ENCODE results near the gene SLC36A1.
A peak's percentile ranks its signal among the peaks of the same experiment; 100 is the strongest.
"Not testable (repeated sequence)": the region's sequence is repeated elsewhere in the genome, so short reads cannot be mapped to it uniquely, and the experiment has no call there.

SLC36A1 gene

DNA sequence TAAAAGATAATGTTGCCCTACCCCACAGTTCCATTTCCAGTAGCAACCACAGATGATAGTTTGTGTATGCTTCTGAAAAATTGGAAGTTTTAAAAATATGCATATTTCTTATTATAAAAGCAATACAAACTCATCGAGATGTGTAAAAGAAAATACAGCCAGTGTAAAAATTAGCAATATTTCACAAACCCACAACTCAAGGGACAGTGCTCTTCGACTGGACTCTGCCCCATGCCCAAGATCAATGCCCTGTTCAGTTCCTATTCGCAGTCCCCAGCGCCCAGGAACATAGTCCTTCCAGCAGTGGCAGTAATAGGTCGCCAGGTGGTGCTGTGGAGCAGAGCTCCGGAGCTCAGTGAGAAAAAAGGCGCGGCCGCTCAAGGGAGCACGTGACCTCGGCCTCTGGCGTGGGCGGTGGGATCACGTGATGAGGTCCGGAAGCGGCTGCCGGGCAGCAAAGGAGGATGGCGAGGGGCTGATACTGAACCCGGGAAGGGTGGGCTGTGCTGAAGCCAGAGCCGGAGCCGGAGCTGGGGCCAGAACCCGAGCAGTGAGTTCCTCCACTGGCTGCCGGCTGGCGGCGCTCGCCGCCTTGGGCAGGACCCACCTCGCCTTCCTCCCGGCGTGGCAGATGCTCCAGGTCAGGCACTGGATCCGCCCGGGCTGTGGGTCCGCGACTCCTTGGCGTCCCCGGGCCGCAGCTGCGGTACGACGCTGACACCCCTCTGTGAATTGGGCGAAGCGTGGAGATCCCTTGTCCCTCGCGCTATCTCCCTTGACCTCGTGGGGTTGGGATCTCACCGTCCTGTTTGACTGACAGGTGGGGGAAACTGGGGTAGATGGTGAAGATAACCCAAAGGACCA lies at the start of gene SLC36A1:
TSS of gene SLC36A1 (plus strand) at position 430 of the 864 bp plus-strand sequence. CDS start 11,190 bp downstream, outside the sequence.
- peak; percentile 88 for DNase-seq

DNA sequence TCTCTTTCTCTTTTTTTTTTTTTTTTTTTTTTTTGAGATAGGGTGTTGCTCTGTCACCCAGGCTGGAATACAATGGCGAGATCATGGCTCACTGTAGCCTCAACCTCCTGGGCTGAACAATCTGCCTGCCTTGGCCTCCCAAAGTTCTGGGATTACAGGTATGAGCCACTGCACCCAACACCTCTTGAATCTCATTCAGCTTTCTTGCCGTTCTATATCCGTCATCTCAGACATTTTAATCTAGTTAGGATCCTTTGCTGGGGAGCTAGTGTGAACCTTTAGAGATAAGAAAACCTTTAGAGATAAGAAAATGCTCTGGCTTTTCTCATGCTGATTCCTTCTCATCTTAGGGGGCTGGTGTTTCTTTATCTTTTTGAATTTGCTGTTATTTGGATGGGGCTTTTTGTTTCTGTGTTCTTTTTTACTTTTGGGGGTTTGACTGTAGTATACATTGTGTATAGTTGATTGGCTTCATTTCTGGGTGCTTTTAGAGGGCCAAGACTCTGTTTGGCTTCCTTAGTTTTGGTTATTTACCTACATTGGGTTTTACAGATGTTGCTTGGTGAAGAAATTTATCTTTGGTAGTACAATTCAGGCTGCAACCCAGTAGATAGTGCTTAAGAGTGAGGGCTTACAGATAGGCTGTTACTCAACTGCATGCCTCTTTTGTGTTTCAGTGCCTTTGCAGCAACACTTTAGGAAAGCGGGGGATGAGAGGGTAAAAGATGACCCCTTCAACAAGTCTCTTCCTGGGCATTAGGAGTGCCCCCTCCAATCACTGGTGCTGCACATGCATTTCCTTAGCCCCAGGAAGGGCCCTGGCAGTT lies 41.9 kb upstream of the SLC36A1 start:
- DNase-seq: no peak

DNA sequence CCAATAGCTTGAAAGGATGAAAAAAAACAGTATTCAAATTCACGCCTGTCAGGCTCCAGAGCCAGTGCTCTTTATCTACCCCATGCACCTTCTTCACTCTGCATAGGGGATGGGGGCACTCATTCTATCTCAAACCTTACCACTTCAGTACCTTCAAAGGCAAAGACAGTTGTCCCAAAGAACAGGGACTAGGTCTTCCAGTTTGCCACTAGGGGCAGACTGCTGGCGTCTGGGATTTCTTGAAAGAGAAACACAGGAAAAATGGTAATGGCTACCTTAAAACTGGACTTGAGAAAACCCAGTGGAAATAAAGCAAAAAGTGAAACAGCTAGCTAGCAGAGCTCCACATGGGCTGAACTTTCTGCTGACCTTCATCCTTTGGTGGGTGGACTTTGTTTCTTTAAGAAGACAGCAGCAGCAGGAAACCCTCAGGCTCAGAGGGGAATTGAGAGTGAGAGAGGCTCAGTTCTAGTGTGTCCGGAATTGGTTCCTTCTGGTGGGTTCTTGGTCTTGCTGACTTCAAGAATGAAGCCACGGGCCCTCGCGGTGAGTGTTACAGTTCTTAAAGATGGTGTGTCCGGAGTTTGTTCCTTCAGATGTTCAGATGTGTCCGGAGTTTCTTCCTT lies 41.0 kb upstream of the SLC36A1 start:
- no peak for DNase-seq

DNA sequence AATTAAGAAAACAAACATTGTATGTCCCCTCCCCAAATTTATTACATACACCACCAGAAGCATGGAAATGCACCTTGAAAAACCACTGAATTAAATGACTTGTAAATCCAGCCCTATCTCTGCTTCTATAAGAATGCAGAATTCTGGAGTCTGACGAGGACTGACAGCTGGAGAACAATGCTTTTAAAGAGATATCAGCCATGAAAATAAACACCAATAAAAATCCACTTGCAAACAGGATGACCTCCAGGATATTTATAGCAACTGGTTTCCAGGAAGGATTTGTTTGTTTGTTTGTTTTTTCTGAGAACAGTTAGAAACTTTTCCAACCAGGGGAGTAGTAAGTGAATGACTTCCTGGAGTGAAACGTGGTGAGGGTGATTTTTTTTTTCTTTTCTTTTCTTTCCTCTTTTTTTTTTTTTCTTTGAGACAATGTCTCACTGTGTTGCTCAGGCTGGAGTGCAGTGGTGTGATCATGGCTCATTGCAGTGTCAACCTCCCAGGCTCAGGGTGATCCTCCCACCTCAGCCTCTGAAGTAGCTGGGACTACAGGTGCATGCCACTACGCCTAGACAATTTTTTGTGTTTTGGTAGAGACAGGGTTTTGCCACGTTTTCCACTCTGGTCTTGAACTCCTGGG lies 38.7 kb upstream of the SLC36A1 start:
- DNase-seq: no peak

GRCh38 chr5:151413800-151414199 lies 33.6 kb upstream of the SLC36A1 start:
- no peak for DNase-seq

GRCh38 chr5:151414536-151414935 lies 32.9 kb upstream of the SLC36A1 start:
- no peak for DNase-seq

DNA sequence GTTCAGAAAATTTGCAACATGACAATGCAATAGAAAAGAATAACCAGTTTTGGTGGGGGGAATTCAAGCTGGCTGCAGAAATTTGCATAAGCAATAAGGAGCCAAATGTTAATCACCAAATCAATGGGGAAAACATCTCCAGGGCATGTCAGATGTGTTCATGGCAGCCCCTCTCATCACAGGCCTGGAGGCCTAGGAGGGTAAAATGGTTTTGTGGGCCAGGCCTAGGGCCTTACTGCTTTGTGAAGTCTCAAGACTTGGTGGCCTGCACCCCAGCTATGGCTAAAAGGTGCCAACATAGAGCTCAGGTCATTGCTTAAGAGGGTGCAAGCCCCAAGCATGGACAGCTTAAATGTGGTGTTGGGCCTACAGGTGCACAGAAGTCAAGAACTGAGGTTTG lies 29.7 kb upstream of the SLC36A1 start:
- no peak for DNase-seq

DNA sequence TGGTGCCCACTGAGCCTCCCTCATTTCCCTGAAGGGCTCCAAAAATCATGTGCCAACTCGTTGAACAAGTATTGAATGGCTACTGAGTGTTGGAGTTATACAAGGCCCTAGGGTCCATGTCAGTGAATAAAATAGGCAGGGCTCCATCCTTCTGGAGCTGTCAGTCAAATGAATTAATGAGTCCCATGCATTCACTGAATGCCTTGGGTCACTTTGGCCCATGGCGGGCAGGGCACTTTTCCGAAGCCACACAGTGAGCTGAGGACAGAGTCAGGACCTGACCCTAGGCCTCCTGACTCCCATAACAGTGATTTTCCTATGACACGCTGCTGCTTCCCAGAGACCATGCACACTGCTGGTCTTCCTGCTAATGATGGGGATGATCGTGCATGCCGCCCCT lies 27.3 kb upstream of the SLC36A1 start:
- no peak for DNase-seq

DNA sequence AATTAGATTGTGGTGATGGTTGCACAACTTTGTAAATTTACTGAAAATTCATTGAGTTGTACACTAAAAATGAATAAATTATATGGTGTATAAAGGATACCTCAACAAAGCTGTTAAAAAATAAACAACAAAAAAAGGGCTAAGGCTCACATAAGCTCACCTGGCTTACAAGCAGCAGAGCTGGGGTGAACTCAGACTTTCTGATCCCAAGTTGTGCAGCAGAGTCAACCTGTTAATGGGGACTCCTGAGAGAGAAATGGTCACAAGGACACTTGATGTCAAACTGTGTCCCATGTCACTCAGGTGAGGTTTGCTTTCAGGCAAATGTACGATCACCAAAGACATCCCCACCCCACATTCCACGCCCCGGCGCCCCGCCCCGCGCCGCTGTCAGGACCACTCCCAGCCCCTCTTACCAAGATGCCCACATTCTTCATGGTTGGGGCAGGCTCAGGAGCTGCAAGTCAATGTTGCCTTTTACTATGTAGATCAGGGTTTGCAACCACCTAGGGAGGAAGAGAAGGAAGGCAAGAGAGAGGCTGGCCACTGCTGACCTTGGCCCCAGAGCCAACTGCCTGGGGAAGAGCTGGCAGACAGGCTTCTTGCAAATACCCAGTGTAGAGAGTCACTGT lies 22.4 kb upstream of the SLC36A1 start:
- DNase-seq: no peak

GRCh38 chr5:151426347-151426746 lies 21.1 kb upstream of the SLC36A1 start:
- not testable (repeated sequence) for DNase-seq

DNA sequence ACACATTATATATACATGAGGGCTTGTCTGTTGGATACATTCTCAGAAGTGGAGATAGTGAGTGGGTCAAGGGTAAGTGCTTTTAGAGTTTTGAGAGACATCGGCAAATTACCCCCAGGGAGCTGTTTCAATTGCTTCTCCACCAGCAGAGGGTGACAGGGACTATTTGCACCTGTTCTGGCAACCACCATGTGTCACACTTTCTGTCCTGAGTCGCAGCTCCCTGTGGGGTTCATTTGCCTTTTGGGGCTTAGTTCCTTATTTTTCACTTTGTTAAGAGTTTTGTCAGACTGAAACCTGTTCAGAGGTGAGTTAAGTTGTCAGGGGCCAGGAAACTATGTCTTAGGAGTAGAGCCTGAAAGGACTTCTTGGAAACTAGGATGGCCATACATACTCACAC lies 20.1 kb upstream of the SLC36A1 start:
- no peak for DNase-seq

DNA sequence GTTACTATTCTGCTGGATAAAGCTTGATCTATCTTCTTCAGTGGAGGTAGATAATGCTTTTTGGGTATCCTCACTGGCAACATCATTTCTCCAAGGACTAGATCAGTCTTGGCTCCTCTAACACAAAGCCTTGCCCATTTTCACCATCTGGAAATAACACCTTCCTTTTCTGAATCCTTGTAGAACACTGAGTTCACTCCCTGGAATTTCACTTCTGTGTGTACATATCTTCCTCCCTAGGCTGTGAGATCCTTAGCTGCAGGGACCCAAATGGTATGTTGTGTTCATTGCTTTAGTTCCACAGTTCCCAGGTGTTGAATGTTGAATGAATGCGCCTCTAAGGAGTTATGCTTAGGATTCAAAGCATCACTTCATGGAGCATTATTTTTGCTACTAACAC lies 16.7 kb upstream of the SLC36A1 start:
- DNase-seq: no peak

- no peak for DNase-seq
Observed at GRCh38 chr5:151431666-151432065, 15.7 kb upstream of the SLC36A1 start.

GRCh38 chr5:151432210-151432609 lies 15.2 kb upstream of the SLC36A1 start:
- no peak for DNase-seq

- no peak for DNase-seq
Observed at GRCh38 chr5:151434570-151435237, 12.7 kb upstream of the SLC36A1 start.

- peak; percentile 6 for DNase-seq
Observed at GRCh38 chr5:151448038-151448985, 909 bp downstream of the SLC36A1 start.

- no peak for DNase-seq
Observed at GRCh38 chr5:151449297-151449696, 1.9 kb downstream of the SLC36A1 start.

DNA sequence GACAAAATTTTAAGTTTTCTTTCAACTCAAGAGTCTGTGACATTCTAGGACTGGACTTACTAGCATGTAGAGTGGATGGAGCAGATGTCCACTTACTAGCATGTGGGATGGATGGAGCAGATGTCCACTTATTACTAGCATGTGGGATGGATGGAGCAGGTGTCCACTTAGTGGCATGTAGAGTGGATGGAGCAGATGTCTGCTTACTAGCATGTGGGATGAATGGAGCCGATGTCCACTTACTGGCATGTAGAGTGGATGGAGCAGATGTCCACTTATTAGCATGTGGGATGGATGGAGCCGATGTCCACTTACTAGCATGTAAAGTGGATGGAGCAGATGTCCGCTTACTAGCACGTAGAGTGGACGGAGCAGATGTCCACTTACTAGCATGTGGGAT lies 2.4 kb downstream of the SLC36A1 start:
- no peak for DNase-seq

- DNase-seq: no peak
Observed at GRCh38 chr5:151450605-151451004, 3.2 kb downstream of the SLC36A1 start.

DNA sequence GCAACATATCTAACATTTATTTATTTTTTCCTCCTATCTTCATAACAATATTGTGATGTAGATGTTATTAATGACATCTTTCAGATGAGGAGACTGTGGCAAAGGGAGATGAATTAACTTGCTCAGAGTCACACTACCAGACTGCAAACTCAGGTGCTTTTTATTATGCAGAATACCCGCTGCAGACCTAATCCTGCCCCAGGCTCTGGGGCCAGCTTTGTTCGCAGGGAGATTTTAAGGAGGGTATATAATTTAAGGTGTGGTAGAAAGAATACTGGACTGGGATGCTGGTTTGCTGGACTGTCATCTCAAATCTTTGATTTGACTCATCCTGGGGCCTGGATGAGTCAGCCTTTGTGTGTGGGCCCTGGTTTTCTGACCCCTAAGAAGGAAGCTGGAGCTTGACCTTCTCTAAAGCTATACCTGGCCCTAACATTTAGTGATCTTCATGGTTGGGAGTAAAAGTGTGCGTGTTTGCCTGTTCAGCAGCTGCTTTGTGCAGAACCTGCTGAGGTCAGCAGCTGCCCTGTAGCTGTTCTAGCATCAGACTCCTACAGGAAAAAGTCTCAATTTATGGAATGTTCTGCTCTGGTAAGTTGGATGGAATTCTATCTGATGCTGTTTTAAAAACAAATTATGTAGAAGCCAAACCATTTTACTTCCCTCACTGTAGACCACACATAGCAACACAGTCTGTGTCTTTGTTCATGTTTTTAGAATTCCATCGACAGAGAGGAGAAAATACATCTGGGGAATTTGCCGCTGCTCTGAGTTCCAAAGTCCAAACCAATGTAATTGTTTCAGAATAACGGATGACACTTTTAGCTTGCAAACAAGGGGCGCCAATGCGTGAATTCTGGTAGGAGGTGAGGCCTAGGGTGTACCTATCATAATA lies 4.5 kb downstream of the SLC36A1 start:
- DNase-seq: no peak
